Measurements from ENCODE around the gene THADA.
"Not testable (repeated sequence)": the region's sequence is repeated elsewhere in the genome, so short reads cannot be mapped to it uniquely, and the experiment has no call there.

Gene THADA

GRCh38 chr2:43462866-43463641 lies 132.8 kb downstream of the THADA start:
- DNase-seq: no peak

DNA sequence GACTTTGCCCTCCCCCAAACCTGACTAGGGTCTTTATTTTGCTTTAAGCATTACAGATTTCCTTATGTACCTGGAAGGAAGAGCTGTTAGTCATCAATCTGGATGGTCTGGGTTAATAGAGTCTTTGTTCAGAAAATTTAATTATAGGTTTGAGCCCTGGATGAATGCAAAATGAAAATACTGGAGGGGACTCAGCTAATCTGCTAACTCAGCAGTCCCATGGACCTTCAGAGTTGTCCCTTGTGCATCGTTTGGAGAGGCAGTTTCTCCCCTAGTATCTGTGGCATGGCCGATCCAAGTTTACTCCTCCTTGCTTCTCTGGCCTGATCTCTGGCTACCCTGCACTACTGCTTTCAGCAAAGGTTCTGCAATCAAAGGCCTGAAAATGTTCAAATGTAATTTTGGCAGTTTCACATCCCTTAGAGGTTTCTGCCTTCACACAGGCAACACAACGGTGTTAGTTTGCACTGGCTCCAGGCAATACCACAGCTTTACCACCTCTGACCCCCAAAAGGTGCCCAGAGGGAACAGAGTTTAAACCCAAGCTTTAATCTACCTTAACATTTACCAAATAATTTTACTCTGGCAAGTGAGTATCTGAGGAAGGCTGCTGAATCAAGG lies 134.3 kb downstream of the THADA start:
- DNase-seq: no peak

DNA sequence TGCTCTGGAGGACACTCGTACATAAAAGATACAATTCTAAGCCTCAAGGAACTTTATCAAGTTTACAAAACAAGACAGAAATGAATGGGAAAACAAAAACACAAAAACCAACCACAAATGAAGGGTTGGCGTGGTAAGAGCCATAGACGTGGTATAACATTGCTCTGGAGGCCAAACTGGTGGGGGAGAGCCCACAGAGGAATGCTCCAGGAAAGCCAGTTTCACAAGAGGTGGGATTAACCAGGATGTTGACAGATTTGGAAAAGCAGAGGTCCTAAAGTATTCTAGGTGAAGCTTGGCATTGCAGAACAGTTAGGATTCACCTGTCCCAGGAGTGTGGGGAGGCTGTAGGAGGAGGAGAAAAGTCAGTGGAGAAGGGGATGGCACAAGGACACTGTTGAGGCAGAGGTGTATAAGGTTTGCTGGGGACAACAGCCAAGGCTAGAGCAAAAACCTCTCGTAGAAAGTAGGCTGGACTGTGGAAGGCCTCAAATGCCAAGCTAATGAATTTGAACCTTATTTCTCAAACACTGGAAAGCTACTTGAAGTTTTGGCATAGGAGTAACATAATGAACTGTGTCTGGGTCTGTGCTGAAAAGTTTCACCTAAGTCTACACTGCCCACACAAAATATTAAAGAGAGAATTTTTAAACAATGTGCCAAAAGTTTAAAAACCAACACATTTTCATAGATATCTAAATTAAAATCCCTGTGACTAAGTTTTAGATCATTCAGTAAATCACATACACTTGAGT lies 135.1 kb downstream of the THADA start:
- no peak for DNase-seq

GRCh38 chr2:43460174-43460546 lies 135.7 kb downstream of the THADA start:
- DNase-seq: no peak

GRCh38 chr2:43459446-43460173 lies 136.2 kb downstream of the THADA start:
- no peak for DNase-seq

- DNase-seq: no peak
These were observed 137.7 kb downstream of the THADA start for GRCh38 chr2:43458014-43458628.

DNA sequence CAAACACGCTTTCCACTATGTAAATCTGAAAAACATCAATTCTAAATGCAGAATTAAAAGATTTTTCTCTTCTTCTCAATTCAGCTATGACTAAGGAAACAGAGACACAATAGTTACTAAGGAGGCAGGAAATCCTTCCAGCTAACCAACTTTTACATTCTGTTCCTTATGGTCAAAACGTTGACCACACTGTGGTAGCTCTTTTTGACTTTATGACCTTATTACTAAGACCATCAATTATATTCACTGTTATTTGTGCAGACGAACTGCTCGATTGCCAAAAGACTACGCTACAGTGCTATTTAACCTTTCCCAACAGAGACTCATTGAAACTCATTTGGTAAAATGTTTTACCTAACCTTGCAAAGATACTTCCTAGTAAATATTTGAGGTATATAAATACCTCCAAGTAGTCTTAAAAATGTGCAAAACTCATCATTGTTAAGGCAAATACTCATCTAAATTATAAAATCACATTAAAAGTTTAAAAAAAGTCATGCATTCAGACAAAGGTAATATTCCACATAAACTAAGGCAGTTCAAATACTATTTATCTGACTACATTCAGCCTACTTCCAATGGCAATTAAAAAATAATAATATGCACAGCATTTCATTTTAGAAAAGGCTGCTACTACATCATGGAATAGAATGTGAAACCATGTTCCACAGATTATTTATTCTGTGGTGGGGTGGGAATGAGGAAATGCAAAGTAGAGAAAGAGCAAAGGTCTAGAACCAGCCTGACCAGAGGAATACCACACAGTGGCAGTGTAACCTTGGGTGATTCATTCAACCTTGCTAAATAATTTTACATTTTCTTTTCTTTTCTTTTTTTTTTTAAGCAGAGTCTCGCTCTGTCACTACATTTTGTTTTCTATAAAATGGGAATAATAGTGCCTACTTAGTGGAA lies 139.9 kb downstream of the THADA start:
- no peak for DNase-seq

GRCh38 chr2:43455296-43455695 lies 140.5 kb downstream of the THADA start:
- no peak for DNase-seq

DNA sequence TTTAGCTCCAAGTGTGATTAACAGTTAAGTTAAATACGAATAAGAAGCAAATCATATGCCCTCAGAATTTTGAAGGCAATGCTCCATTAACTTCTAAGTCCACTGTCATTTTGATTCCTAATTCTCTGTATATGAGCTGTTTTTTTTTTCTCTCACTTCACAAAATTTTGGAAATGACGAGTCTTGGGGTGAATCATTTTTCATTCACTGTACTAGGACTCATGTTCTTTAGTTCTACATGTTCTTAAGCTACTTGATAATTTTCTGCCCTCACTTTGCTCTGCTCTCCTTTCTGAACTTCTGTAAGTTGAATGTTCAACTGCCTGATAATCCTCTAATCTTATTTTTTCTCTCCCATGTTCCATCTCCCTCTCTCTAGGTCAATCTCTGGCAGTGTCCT lies 141.0 kb downstream of the THADA start:
- no peak for DNase-seq

DNA sequence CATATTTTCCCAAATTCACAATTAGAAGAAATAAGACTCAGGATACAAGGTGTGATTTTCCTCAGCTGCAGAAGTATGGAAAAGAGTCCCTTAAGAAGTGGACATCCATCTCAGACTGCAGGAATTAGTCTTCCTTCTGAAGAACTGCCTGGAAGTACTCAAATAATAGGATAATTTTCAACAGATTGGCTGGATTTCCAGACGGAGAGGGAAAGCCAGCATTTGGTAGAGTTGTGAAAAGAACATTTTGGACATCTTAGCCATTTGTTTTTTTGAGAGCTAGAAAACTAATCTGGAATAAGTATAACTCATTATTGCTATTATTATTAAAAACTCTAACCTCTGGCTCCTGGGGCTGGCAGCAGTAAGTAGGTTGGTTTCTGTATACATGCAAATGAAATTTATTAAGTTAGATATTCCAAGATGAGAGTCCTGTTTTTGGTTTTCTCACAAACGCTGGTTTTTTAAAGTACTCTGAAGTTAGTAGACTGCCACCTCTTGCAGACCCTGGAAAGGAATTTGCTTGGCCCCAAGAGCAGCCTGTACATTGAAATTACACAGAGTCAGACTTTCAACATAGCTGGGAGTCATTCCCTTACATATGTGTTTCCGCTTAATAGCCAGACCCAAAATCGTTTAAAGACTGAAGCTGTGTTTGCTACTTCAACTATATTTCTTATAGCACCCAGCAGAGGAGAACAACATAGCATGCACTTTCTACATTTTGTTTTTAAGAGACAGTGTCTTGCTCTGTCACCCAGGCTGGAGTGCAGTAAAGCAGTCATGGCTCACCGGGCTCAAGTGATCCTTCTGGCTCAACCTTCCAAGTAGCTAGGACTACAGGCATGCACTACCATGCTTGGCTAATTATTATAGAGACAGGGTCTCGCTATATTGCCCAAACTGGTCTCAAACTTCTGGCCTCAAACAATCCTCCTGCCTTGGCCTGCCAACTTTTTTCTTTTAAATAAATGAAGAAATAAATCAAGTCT lies 142.4 kb downstream of the THADA start:
- DNase-seq: no peak

DNA sequence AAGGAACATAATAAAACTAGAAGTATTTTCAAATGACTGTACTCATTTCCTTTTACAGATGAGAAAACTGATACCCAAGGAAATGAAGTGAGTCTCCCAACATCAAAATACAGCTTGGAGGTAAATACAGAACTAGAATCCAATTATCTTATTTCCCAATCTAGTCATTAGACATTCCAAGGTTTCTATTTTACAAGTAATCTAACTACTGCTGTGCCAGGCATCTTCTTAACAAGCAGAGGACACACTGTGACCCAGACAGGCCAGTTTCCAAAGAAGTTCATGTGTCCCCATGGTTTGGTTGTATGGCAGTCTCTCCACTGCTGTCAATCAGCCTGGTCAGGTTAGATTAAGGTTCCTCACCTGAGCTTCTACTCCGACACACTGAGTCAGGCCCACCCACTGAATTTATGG lies 143.5 kb downstream of the THADA start:
- DNase-seq: no peak

DNA sequence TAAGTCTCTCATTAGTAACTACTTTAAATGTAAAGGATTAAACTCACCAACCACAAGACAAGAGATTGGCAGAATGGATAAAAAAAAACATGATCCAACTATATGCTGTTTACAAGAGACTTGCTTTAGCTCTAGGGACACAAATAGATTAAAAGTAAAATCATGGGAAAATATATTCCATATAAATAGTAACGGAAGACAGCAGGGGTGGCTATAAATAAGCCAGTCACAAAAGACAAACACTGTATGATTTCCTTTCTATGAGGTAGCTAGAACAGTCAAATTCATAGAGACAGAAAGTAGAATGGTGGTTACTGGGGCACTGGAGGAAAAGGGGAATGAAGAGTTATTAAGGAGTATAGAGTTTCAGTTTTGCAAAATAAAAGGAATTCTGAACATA lies 145.2 kb downstream of the THADA start:
- no peak for DNase-seq

DNA sequence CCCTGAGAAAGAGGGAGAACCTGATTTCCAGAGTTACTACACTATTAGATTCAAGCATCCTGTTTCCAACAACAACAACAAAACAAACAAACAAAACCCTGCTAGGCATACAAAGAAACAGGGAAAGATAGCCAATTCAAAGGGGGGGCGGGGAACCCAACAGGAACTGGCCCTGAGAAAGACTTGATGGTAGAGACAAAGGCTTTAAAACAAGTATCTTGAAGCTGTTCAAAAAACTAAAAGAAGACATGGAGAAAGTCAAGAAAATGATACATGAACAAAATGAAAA lies 147.1 kb downstream of the THADA start:
- no peak for DNase-seq

- no peak for DNase-seq
These were observed 147.6 kb downstream of the THADA start for GRCh38 chr2:43448011-43448821.

- DNase-seq: not testable (repeated sequence)
These were observed 149.1 kb downstream of the THADA start for GRCh38 chr2:43446755-43447154.

DNA sequence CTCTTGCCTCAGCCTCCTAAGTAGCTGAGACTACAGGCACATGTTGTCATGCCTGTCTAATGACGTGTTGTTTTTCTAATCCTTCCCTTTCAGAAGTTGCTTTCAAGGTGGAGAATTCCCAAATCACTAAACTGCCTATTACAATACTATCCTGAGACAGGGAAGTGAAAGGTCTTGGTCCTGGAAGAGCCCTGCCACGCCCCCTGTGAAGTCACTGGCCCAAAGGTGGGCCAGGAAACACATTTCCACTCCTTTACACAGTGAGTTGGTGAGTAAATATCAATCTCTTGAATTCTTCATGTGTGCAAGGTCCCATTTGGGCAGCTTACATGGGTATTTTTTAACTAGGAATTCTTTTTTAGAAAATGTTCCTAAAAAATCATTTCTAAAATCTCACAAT lies 150.1 kb downstream of the THADA start:
- DNase-seq: no peak

DNA sequence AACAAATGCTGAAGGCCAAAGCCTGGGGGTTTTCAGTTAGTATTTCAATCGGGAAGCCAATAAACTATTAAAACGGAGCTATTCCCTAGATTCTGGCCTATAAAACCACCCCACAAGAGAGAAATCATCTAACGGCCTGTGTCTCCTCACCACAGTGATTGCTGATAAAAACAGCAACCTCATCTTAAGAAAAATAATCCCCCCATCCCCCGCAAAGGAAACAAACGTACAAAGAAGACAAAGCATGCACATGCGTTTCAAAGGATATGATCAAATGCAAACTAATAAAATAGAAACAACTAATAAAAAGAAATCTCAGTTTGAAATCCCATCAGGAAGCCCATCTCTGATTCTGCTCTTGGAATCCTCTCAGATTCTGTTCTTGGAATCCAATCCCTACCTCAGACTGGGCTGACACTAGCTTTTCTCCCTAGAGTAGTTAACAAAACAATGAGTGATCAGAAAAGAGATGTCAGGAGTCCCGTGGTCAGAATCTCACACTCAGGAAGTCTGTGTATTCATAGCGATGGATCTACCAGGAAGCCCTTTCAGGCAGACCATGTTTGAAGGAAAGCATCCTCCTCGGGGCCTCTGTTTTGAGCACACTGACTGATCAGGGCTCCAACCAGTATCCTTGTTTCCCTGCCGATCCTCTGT lies 150.7 kb downstream of the THADA start:
- DNase-seq: no peak

DNA sequence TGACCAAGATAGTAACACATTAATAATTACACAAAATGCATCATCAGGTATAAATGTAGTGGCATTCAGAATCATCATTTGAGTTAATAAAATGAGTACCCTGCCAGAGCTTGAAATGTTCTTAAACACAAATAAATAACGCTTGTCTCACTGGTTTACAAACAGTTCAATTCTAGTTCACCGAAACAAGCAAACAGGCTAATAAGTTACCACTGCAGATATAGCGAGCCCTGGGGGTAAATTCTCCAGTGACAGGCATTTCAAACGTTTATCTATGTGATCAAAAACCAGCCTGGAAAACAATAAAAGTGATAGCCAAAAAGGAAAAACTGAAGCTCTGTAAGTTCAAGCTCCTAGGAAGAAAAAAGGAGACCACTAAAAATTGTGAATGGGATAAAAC lies 152.6 kb downstream of the THADA start:
- no peak for DNase-seq

- no peak for DNase-seq
These were observed 154.6 kb downstream of the THADA start for GRCh38 chr2:43441195-43441594.

Data from CD4-positive, alpha-beta T cell treated with Interleukin-4 for 1 hour (primary cell).